Prostate gland (tissue), 2 donors: ENCODE measurements around the gene PRAMEF7. TPM values are rescaled to one million over a fixed set of nuclear protein-coding genes. Genes with fewer than 3 reads are reported as not detected.
"Not testable (repeated sequence)": the region's sequence is repeated elsewhere in the genome, so short reads cannot be mapped to it uniquely, and the experiment has no call there.

ENCODE experiments used
- DNase-seq: peaks from one replicate; pipeline ENCODE4 v3.0.0-alpha.2; 2019; ENCODE audit warnings: low spot score
- H3K27ac ChIP-seq, 2 donors: fragments of 200-600 bp; sonication (generic); 2 replicates each; pipeline ENCODE4 v1.5.1; 2017 to 2019
- H3K27me3 ChIP-seq: fragments of 200-600 bp; sonication (generic); replicated peaks from 2 replicates; pipeline ENCODE4 v1.5.1; 2019; ENCODE audit not compliant: insufficient read depth
- H3K36me3 ChIP-seq, 2 donors: fragments of 200-600 bp; sonication (generic); 1 replicate in 1 of 2; 2 replicates in 1 of 2; pipeline versions ENCODE4 v1.5.1 to v1.8.1; 2017 to 2019
- H3K4me1 ChIP-seq: fragments of 200-600 bp; sonication (generic); replicated peaks from 2 replicates; pipeline ENCODE4 v1.5.1; 2019
- H3K4me3 ChIP-seq, 2 donors: fragments of 200-600 bp; sonication (generic); 2 replicates each; pipeline ENCODE4 v1.5.1; 2017 to 2019
- H3K9me3 ChIP-seq: fragments of 200-600 bp; sonication (generic); 2 replicates; pipeline ENCODE4 v1.5.1; 2017
- WGBS: methylation state at CpG from one replicate; pipeline ENCODE4 v1.1.5; 2018; 5-methylcytosine and 5-hydroxymethylcytosine counted together
- intact Hi-C: fragments of 100-400 bp; cut with DNase I; formaldehyde crosslinking; loops from one replicate; pipeline ENCODE4 v1.14.2; 2022
- small RNA-seq, 2 donors: library from RNA; depleted of rRNA; stranded (forward); fragments of <200 nt; gene quantifications; one replicate each; pipeline ENCODE3, GENCODE V24; 2016
- total RNA-seq, 2 donors: library from RNA; depleted of rRNA; stranded (reverse); fragments of >200 nt; gene quantifications; one replicate each; pipeline ENCODE4 v1.1.0, GENCODE V29; 2016

PRAMEF7 gene
- total RNA-seq: not detected

- H3K36me3 ChIP-seq, H3K4me1 ChIP-seq, H3K9me3 ChIP-seq, H3K27ac ChIP-seq, intact Hi-C loops, DNase-seq, H3K4me3 ChIP-seq, H3K27me3 ChIP-seq: not testable (repeated sequence)
- WGBS: no CpG with 5 or more reads among the region's 1 CpG
Observed at GRCh38 chr1:12916310-12916709, at the start of gene PRAMEF7. PRAMEF7 (plus strand) TSS chr1:12916610; CDS start chr1:12917693, 1,083 bp downstream.

GRCh38 chr1:12878453-12878852, 38.0 kb upstream of the PRAMEF7 start:
- DNase-seq, H3K9me3 ChIP-seq, H3K4me3 ChIP-seq, intact Hi-C loops, H3K4me1 ChIP-seq, H3K27me3 ChIP-seq, H3K27ac ChIP-seq, H3K36me3 ChIP-seq: not testable (repeated sequence)
- WGBS: 91% methylated on average over 3 of the region's 4 CpGs

- H3K27ac ChIP-seq, H3K4me1 ChIP-seq, H3K27me3 ChIP-seq, H3K9me3 ChIP-seq, H3K36me3 ChIP-seq, H3K4me3 ChIP-seq, intact Hi-C loops, DNase-seq: not testable (repeated sequence)
- WGBS: 88% methylated on average over 3 of the region's 3 CpGs
Observed at GRCh38 chr1:12886101-12886500, 30.3 kb upstream of the PRAMEF7 start, which contains the start of gene PRAMEF4. PRAMEF4 (minus strand) TSS chr1:12886201; CDS start chr1:12883394, 2,807 bp downstream.

GRCh38 chr1:12898170-12898569, 18.2 kb upstream of the PRAMEF7 start, which contains the start of gene PRAMEF10:
PRAMEF10 (minus strand) TSS chr1:12898270; CDS start chr1:12895847, 2,423 bp downstream.
- WGBS: no CpG with 5 or more reads among the region's 1 CpG
- H3K27ac ChIP-seq, intact Hi-C loops, H3K4me1 ChIP-seq, H3K27me3 ChIP-seq, H3K9me3 ChIP-seq, H3K36me3 ChIP-seq, H3K4me3 ChIP-seq, DNase-seq: not testable (repeated sequence)

GRCh38 chr1:12899186-12899585, 17.2 kb upstream of the PRAMEF7 start:
- DNase-seq, H3K4me1 ChIP-seq, H3K4me3 ChIP-seq, intact Hi-C loops, H3K36me3 ChIP-seq, H3K27me3 ChIP-seq, H3K27ac ChIP-seq, H3K9me3 ChIP-seq: not testable (repeated sequence)

- H3K9me3 ChIP-seq, H3K4me3 ChIP-seq, DNase-seq, H3K27ac ChIP-seq, intact Hi-C loops, H3K36me3 ChIP-seq, H3K4me1 ChIP-seq, H3K27me3 ChIP-seq: not testable (repeated sequence)
- WGBS: 48% methylated on average over 3 of the region's 5 CpGs
Observed at GRCh38 chr1:12903793-12904572, 12.4 kb upstream of the PRAMEF7 start.

- H3K4me3 ChIP-seq, H3K27ac ChIP-seq, H3K27me3 ChIP-seq, DNase-seq, intact Hi-C loops, H3K4me1 ChIP-seq, H3K36me3 ChIP-seq, H3K9me3 ChIP-seq: not testable (repeated sequence)
- WGBS: 58% methylated on average over 2 of the region's 2 CpGs
Observed at GRCh38 chr1:12921749-12922148, 5.3 kb downstream of the PRAMEF7 start.

GRCh38 chr1:12924368-12924767, 8.0 kb downstream of the PRAMEF7 start:
- H3K36me3 ChIP-seq, H3K4me3 ChIP-seq, intact Hi-C loops, H3K9me3 ChIP-seq, H3K27me3 ChIP-seq, H3K27ac ChIP-seq, DNase-seq, H3K4me1 ChIP-seq: not testable (repeated sequence)
- no CpG with 5 or more reads among the region's 5 CpGs for WGBS

- H3K27me3 ChIP-seq, H3K36me3 ChIP-seq, H3K4me3 ChIP-seq, H3K4me1 ChIP-seq, H3K27ac ChIP-seq, H3K9me3 ChIP-seq, intact Hi-C loops, DNase-seq: not testable (repeated sequence)
- 95% methylated on average over 3 of the region's 4 CpGs for WGBS
Observed at GRCh38 chr1:12947480-12947879, 31.1 kb downstream of the PRAMEF7 start, which contains the start of gene PRAMEF6. PRAMEF6 (minus strand) TSS chr1:12947580; CDS start chr1:12942518, 5,062 bp downstream.

Small RNA genes lying within 50 kb of the gene (small RNA-seq; reads per million reads assigned to genes)
- 0 reads per million in 2 donors for gene RNU6-1072P

Other genes starting within 250 kb of the PRAMEF7 start
- gene AADACL3, start 200.5 kb upstream of the PRAMEF7 start, total RNA-seq: not detected
- gene CFAP107, start 170.4 kb upstream of the PRAMEF7 start, total RNA-seq: 1 to 10 TPM in 1 of 2 donors, not detected in 1; 1.1 TPM
- gene PRAMEF12, start 142.9 kb upstream of the PRAMEF7 start, total RNA-seq: not detected
- not detected for gene PRAMEF1, start 125.2 kb upstream of the PRAMEF7 start, total RNA-seq
- not detected for gene PRAMEF11, start 85.2 kb upstream of the PRAMEF7 start, total RNA-seq
- gene HNRNPCL1, start 67.9 kb upstream of the PRAMEF7 start, total RNA-seq: not detected
- gene PRAMEF2, start 59.5 kb upstream of the PRAMEF7 start, total RNA-seq: not detected
- gene PRAMEF4, start 30.4 kb upstream of the PRAMEF7 start, total RNA-seq: not detected
- not detected for gene PRAMEF10, start 18.3 kb upstream of the PRAMEF7 start, total RNA-seq
- gene PRAMEF6, start 31.0 kb downstream of the PRAMEF7 start, total RNA-seq: not detected
- not detected for gene PRAMEF27, start 140.0 kb downstream of the PRAMEF7 start, total RNA-seq
- not detected for gene HNRNPCL3, start 144.2 kb downstream of the PRAMEF7 start, total RNA-seq
- not detected for gene PRAMEF25, start 154.2 kb downstream of the PRAMEF7 start, total RNA-seq
- gene HNRNPCL2, start 200.2 kb downstream of the PRAMEF7 start, total RNA-seq: not detected
- not detected for gene PRAMEF26, start 239.4 kb downstream of the PRAMEF7 start, total RNA-seq
- not detected for gene HNRNPCL4, start 249.0 kb downstream of the PRAMEF7 start, total RNA-seq